BLaER1 treated with 17β-estradiol and CSF1 and Interleukin-3, amounts not matched to agents 10 nM and 100 nM (cell line): ENCODE data around the gene SPEG.

ENCODE experiments used
- H3K27ac ChIP-seq, 11 experiments: shearing (Covaris generic); formaldehyde crosslinking; 2 replicates each; pipeline ENCODE4 v1.8.1; 2022
- H3K27me3 ChIP-seq, 11 experiments: shearing (Covaris generic); formaldehyde crosslinking; 2 replicates each; pipeline ENCODE4 v1.8.1; 2022
- H3K36me3 ChIP-seq, 11 experiments: shearing (Covaris generic); formaldehyde crosslinking; 2 replicates each; pipeline ENCODE4 v1.8.1; 2022
- H3K4me1 ChIP-seq, 10 experiments: shearing (Covaris generic); formaldehyde crosslinking; 2 replicates each; pipeline ENCODE4 v1.8.1; 2022
- H3K4me2 ChIP-seq, 11 experiments: shearing (Covaris generic); formaldehyde crosslinking; 2 replicates each; pipeline ENCODE4 v1.8.1; 2022
- H3K4me3 ChIP-seq, 10 experiments: shearing (Covaris generic); formaldehyde crosslinking; 2 replicates each; pipeline ENCODE4 v1.8.1; 2022
- H3K9ac ChIP-seq, 11 experiments: shearing (Covaris generic); formaldehyde crosslinking; 2 replicates each; pipeline ENCODE4 v1.8.1; 2022
- H3K9me3 ChIP-seq, 11 experiments: shearing (Covaris generic); formaldehyde crosslinking; replicated peaks in 1 of 11; 2 replicates each; pipeline ENCODE4 v1.8.1; 2022
- H4K20me1 ChIP-seq, 11 experiments: shearing (Covaris generic); formaldehyde crosslinking; 2 replicates each; pipeline ENCODE4 v1.8.1; 2022
- Cebpa-rat ChIP-seq, 11 experiments: shearing (Covaris generic); IDR thresholded peaks; 2 replicates each; pipeline ENCODE4 v1.8.1; 2022

SPEG gene

DNA sequence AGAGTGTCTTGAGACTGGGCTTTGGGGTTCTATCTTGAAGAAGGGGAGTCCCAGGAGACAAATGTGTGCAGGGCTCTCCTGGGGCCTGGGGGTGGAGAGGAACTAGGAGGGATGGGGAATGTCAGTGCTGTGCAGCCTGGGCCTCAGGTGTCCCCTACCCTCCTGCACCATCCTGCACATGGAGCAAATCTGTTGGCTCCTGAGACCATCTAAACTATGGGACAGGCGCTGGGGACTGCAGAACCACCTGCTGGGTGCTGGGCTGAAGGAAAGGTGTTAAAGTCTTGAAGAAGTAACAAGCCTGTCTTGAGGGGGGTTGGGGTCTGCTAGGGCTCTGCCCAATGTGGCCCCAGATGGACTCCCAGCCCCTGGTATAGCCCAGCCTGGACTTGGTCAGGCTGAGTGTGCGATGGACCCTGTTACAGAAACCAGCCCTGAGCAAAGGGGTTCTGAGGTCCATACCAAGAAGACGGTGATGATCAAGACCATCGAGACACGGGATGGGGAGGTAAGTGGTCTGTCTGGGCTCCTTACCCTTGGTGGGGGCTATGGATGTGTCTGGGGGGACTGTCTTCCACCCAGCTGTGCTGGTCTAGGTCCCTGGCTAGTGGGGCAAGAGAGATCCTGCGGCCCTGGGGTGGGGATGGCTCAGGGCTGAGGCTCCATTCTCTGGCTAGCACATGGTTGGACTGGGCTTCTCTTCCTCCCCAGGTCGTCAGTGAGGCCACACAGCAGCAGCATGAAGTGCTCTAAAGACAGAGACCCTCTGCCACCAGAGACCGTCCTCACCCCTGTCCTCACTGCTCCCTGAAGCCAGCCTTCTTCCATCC lies 9.2 kb upstream of the SPEG start:
- Histone ChIP-seq H3K9ac (no peak overlapping the region), H3K36me3 (no peaks in the 10 kb centered on the region), H3K9me3 (no peaks in the 10 kb centered on the region), H3K4me3 (no peak overlapping the region), H3K27me3 (no peaks in the 10 kb centered on the region), H4K20me1 (no peaks in the 10 kb centered on the region), H3K27ac (no peak overlapping the region), H3K4me2 (no peak overlapping the region), H3K4me1 (peaks cover 0 to 5% (median 0%) of the 10 kb centered on the region in 10 experiments; a peak in 3 of 20 replicates)
- no peak for TF ChIP-seq Cebpa-rat (IDR thresholded peaks at IDR 0.05)

GRCh38 chr2:219426068-219426443 lies 8.6 kb upstream of the SPEG start:
- Histone ChIP-seq H4K20me1 (no peaks in the 10 kb centered on the region), H3K36me3 (no peaks in the 10 kb centered on the region), H3K9ac (no peak overlapping the region), H3K4me1 (peaks cover 0 to 7% (median under 1%) of the 10 kb centered on the region in 10 experiments; a peak in 7 of 20 replicates), H3K4me3 (no peak overlapping the region), H3K4me2 (no peak overlapping the region), H3K27ac (no peak overlapping the region), H3K9me3 (no peaks in the 10 kb centered on the region), H3K27me3 (no peaks in the 10 kb centered on the region)
- TF ChIP-seq Cebpa-rat (IDR thresholded peaks at IDR 0.05): no peak

GRCh38 chr2:219426534-219427136 lies 8.0 kb upstream of the SPEG start:
- Histone ChIP-seq H3K4me1 (peaks cover 0 to 13% (median 3%) of the 10 kb centered on the region in 10 experiments; a peak in 7 of 20 replicates), H4K20me1 (no peaks in the 10 kb centered on the region), H3K9me3 (no peaks in the 10 kb centered on the region), H3K27ac (no peak overlapping the region), H3K4me3 (no peak overlapping the region), H3K9ac (no peak overlapping the region), H3K4me2 (no peak overlapping the region), H3K27me3 (no peaks in the 10 kb centered on the region), H3K36me3 (no peaks in the 10 kb centered on the region)
- TF ChIP-seq Cebpa-rat (IDR thresholded peaks at IDR 0.05): no peak

GRCh38 chr2:219428469-219428868 lies 6.2 kb upstream of the SPEG start:
- Histone ChIP-seq H3K4me3 (no peak overlapping the region), H3K36me3 (no peaks in the 10 kb centered on the region), H3K27ac (no peak overlapping the region)

DNA sequence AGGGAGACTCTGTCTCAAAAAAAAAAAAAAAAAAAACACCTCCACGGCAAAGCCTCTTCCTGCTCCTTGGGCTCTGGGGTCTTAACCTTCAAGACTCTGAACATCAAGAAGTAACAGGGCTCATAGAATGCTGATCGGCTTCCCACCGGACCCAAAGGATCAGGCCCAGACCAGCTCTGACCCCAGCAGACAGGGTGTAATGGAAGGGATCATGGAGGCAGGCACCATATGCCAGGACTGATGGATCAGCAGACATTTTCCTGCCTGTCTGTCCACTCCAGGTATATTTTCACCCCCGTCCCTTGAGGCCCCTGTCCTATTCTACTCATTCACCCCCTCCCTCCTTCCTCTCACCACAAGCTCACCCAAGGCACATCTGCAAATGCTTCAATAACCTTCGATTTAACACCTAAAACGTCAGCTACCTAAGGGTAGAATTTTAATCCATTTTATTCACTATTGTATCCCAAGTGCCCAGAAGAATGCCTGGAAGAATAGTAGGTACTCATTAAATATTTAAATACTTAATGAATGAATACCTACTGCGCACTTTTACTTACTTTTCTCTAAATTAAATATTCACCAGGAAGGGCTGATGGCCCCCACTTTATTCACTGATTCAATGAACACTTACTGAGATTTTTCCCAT lies 4.6 kb upstream of the SPEG start:
- peaks cover 0 to 5% (median 0%) of the 10 kb centered on the region in 11 experiments; a peak in 1 of 22 replicates for H4K20me1 ChIP-seq
- H3K9me3 ChIP-seq: no peaks in the 10 kb centered on the region
- peak overlapping the region in 2 of 11 experiments; percentile 21 to 63; a peak in 2 of 22 replicates for H3K9ac ChIP-seq
- no peak for TF ChIP-seq Cebpa-rat (IDR thresholded peaks at IDR 0.05)
- H3K36me3 ChIP-seq: no peaks in the 10 kb centered on the region
- H3K27me3 ChIP-seq: peaks cover 13 to 20% (median 16%) of the 10 kb centered on the region in 11 experiments
- H3K4me3 ChIP-seq: no peak overlapping the region
- H3K27ac ChIP-seq: no peak overlapping the region
- no peak overlapping the region for H3K4me2 ChIP-seq
- H3K4me1 ChIP-seq: peaks cover 0 to 11% (median 3%) of the 10 kb centered on the region in 10 experiments; a peak in 7 of 20 replicates

More at GRCh38 chr2:219428469-219428868, 6.2 kb upstream of the SPEG start:
- H3K4me1 ChIP-seq: peaks cover 0 to 13% (median 3%) of the 10 kb centered on the region in 10 experiments; a peak in 7 of 20 replicates
- no peaks in the 10 kb centered on the region for H3K9me3 ChIP-seq
- no peak for TF ChIP-seq Cebpa-rat (IDR thresholded peaks at IDR 0.05)
- H3K9ac ChIP-seq: no peak overlapping the region
- peaks cover 0 to 4% (median 0%) of the 10 kb centered on the region in 11 experiments; a peak in 7 of 22 replicates for H3K27me3 ChIP-seq
- H4K20me1 ChIP-seq: no peaks in the 10 kb centered on the region
- H3K4me2 ChIP-seq: no peak overlapping the region

- Histone ChIP-seq H3K27me3 (peaks cover 22 to 29% (median 24%) of the 10 kb centered on the region in 11 experiments), H3K9me3 (no peaks in the 10 kb centered on the region), H3K9ac (peak overlapping the region in 2 of 11 experiments; percentile 21 to 63; a peak in 2 of 22 replicates), H3K36me3 (no peaks in the 10 kb centered on the region), H3K4me1 (peaks cover 0 to 8% (median 3%) of the 10 kb centered on the region in 10 experiments; a peak in 7 of 20 replicates), H4K20me1 (peaks cover 0 to 14% (median 0%) of the 10 kb centered on the region in 11 experiments; a peak in 1 of 22 replicates), H3K27ac (no peak overlapping the region), H3K4me3 (no peak overlapping the region), H3K4me2 (peak overlapping the region in 4 of 11 experiments; percentile 1 to 28 (median 16); a peak in 3 of 22 replicates)
- no peak for TF ChIP-seq Cebpa-rat (IDR thresholded peaks at IDR 0.05)
These were observed 3.7 kb upstream of the SPEG start for GRCh38 chr2:219430633-219431615.

- H3K9ac ChIP-seq: no peak overlapping the region
- no peaks in the 10 kb centered on the region for H3K36me3 ChIP-seq
- H3K4me1 ChIP-seq: peaks cover 0 to 19% (median 10%) of the 10 kb centered on the region in 10 experiments; a peak in 13 of 20 replicates
- H3K27me3 ChIP-seq: peaks cover 28 to 45% (median 32%) of the 10 kb centered on the region in 11 experiments
- H3K27ac ChIP-seq: no peak overlapping the region
- H4K20me1 ChIP-seq: peaks cover 0 to 14% (median 0%) of the 10 kb centered on the region in 11 experiments; a peak in 2 of 22 replicates
- no peak overlapping the region for H3K4me3 ChIP-seq
- H3K4me2 ChIP-seq: no peak overlapping the region
- TF ChIP-seq Cebpa-rat (IDR thresholded peaks at IDR 0.05): no peak
- no peaks in the 10 kb centered on the region for H3K9me3 ChIP-seq
These were observed 776 bp upstream of the SPEG start for GRCh38 chr2:219433666-219434467.

DNA sequence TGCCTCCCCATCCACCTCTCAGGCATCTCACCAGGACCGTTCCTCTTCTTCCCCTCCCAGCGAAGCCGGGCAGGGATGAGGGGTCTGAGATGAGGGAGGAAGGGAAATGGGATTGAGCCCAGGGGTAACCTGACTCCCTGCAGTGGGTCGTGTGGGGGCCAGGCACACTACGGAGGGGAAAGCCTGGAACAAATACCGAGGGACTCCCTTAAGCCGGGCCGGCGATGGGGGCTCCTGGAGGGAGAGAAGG lies 250 bp upstream of the SPEG start:
- H3K27ac ChIP-seq: no peak overlapping the region
- H3K9me3 ChIP-seq: no peaks in the 10 kb centered on the region
- no peak overlapping the region for H3K9ac ChIP-seq
- no peak overlapping the region for H3K4me3 ChIP-seq
- TF ChIP-seq Cebpa-rat (IDR thresholded peaks at IDR 0.05): no peak
- no peaks in the 10 kb centered on the region for H3K36me3 ChIP-seq
- no peak overlapping the region for H3K4me2 ChIP-seq
- peaks cover 28 to 45% (median 32%) of the 10 kb centered on the region in 11 experiments for H3K27me3 ChIP-seq
- H4K20me1 ChIP-seq: peaks cover 0 to 14% (median 0%) of the 10 kb centered on the region in 11 experiments; a peak in 3 of 22 replicates
- H3K4me1 ChIP-seq: peaks cover 0 to 19% (median 10%) of the 10 kb centered on the region in 10 experiments; a peak in 13 of 20 replicates
